K562 (cell line): ENCODE measurements around the gene FAM83D. TPM values are rescaled to one million over a fixed set of nuclear protein-coding genes. Genes with fewer than 3 reads are reported as not detected.

Experiments
- BCOR ChIP-seq: fragments of 450-650 bp; IDR thresholded peaks from 2 replicates; pipeline ENCODE4 v1.6.1; 2016
- HMGN3 ChIP-seq: IDR thresholded peaks from 2 replicates; pipeline ENCODE4 v1.6.1; 2011; ENCODE audit warnings: borderline replicate concordance, low read depth, mild to moderate bottlenecking, mixed read lengths, low read length; ENCODE audit not compliant: insufficient read length; ENCODE audit errors: extremely low read depth
- MAX ChIP-seq: sonication (generic); formaldehyde crosslinking; IDR thresholded peaks from 2 replicates; pipeline ENCODE4 v1.9.0; 2022; ENCODE audit warnings: mild to moderate bottlenecking, missing genetic modification reagents
- NKRF ChIP-seq: fragments of 450-650 bp; IDR thresholded peaks from 2 replicates; pipeline ENCODE4 v1.6.1; 2016; ENCODE audit warnings: borderline replicate concordance
- PKNOX1 ChIP-seq: fragments of 450-650 bp; IDR thresholded peaks from 2 replicates; pipeline ENCODE4 v1.6.1; 2016
- PRMT5 ChIP-seq: sonication (generic); formaldehyde crosslinking; IDR thresholded peaks from 2 replicates; pipeline ENCODE4 v1.5.0; 2020; ENCODE audit warnings: missing genetic modification reagents
- RREB1 ChIP-seq: fragments of 250-450 bp; sonication (Bioruptor Pico); IDR thresholded peaks from 2 replicates; pipeline ENCODE4 v1.4.0; 2020
- TAF1 ChIP-seq: IDR thresholded peaks from 2 replicates; pipeline ENCODE4 v1.6.1; 2011; ENCODE audit warnings: mild to moderate bottlenecking, low read length, moderate library complexity; ENCODE audit not compliant: insufficient read depth, control insufficient read depth, severe bottlenecking; ENCODE audit errors: extremely low read depth
- TFAP4 ChIP-seq: sonication (generic); formaldehyde crosslinking; IDR thresholded peaks from 2 replicates; pipeline ENCODE4 v1.8.0; 2022; ENCODE audit warnings: missing genetic modification reagents, mild to moderate bottlenecking, moderate library complexity, borderline replicate concordance
- ZNF740 ChIP-seq, 3 experiments: fragments of 200-800 bp in 1 of 3; sonication (Bioruptor generic) in 1 of 3; sonication (generic) in 1 of 3; formaldehyde crosslinking in 1 of 3; IDR thresholded peaks; 2 replicates each; pipeline versions ENCODE4 v1.6.1 to v1.8.0; 2016 to 2022; ENCODE audit warnings: mild to moderate bottlenecking in 2 of 3, missing compliant biosample characterization in 2 of 3, missing genetic modification characterization in 2 of 3, missing genetic modification reagents in 1 of 3
- ZNF764 ChIP-seq: fragments of 250-450 bp; sonication (Bioruptor Pico); IDR thresholded peaks from 2 replicates; pipeline ENCODE4 v1.4.0; 2020; ENCODE audit warnings: low read depth, mild to moderate bottlenecking, moderate library complexity
- polyA plus RNA-seq, 8 experiments: library from polyadenylated mRNA; depleted of rRNA in 4 of 8; stranded (reverse) in 5 of 8; unstranded in 3 of 8; fragments of >200 nt; fragmentation: Nextera tagmentation in 2 of 8; fragmentation: Illumina TruSeq in 1 of 8; extraction: Ambion mirVana in 2 of 8; extraction: Trizol in 1 of 8; gene quantifications; 2 replicates each; pipeline versions ENCODE4 v1.2.1 to v1.2.3, GENCODE V29; 2011 to 2014; ENCODE audit warnings: inconsistent platforms in 1 of 8, missing spikeins in 1 of 8
- total RNA-seq, 7 experiments: library from RNA; depleted of rRNA in 6 of 7; stranded (reverse); fragments of >200 nt in 6 of 7; fragmentation: Illumina TruSeq in 2 of 7; extraction: Trizol in 2 of 7; gene quantifications; 2 replicates each; pipeline versions ENCODE4 v1.2.1 to v1.2.3, GENCODE V29; 2011 to 2021; ENCODE audit warnings: low replicate concordance in 1 of 7

Gene FAM83D
- total and polyA plus RNA-seq, 9 of the 15 experiments (the other 6 are each of a cell fraction or from before 2014, with no cell fraction given), result 8.2 to 66.1 (median 43.5) TPM

GRCh38 chr20:38926142-38926933, at the start of gene FAM83D (continued):
- TF ChIP-seq PKNOX1 (peak; percentile 39; the same call in 1 of the 2 replicates), ZNF740 (CRISPR knock-in tag; IDR thresholded peaks at IDR 0.05) (no peak), ZNF740 (tag; IDR thresholded peaks at IDR 0.05) (no peak), PRMT5 (CRISPR knock-in tag) (peak; percentile 32; the same call in 1 of the 2 replicates), BCOR (0 out of 2 replicates have a peak, but pooled peaks have one; percentile 7), TFAP4 (peak; percentile 86; the same call in 1 of the 2 replicates), NKRF (peak; percentile 80; the same call in 1 of the 2 replicates), RREB1 (CRISPR knock-in tag) (0 out of 2 replicates have a peak, but pooled peaks have one; percentile 28), MAX (CRISPR knock-in tag) (peak; percentile 74), HMGN3 (peak; percentile 89), TAF1 (peak; percentile 79), ZNF764 (CRISPR knock-in tag) (0 out of 2 replicates have a peak, but pooled peaks have one; percentile 50)
